ENCODE results near the gene PHLDB2. TPM values are rescaled to one million over a fixed set of nuclear protein-coding genes. Genes with fewer than 3 reads are reported as not detected.

Gene PHLDB2
- total and polyA plus RNA-seq, 10 of the 15 experiments (the other 5 are each of a cell fraction or from before 2014, with no cell fraction given), result 0.03 to 0.67 (median 0.40) TPM

- H3K27ac ChIP-seq (ENCODE audit: control insufficient read depth, insufficient read depth), result no peak overlapping the region
- no peak overlapping the region for H3K4me2 ChIP-seq (ENCODE audit: control insufficient read depth, insufficient read depth)
- no peak overlapping the region for H3K9ac ChIP-seq (ENCODE audit: control insufficient read depth, insufficient read depth, low read length)
- H3K36me3 ChIP-seq (ENCODE audit: control insufficient read depth in 2 of 2, insufficient read depth in 2 of 2, low read length in 1 of 2), result no peaks in the 10 kb centered on the region
- FAIRE-seq (no peak), ATAC-seq (no peak), DNase-seq (ENCODE audit: low read depth, low spot score) (no peak)
- ChIA-PET SMC1A (ENCODE audit: uncharacterized antibody, unreplicated experiment) (interaction anchor here (0.9 to 1.8 kb wide), 4 partner anchors 13 to 76 kb away, joined by 3 to 7 read pairs (median 4); no protein-coding TSS in a partner anchor), RAD21 (ENCODE audit: unreplicated experiment) (no interaction called here), CTCF (interaction anchor here (1.1 to 3.1 kb wide), 6 partner anchors 9 to 176 kb away, joined by 3 to 8 read pairs (median 4); no protein-coding TSS in a partner anchor), POLR2A (no interaction called here)
- H3K9me3 ChIP-seq (replicated peaks; ENCODE audit: control insufficient read depth, insufficient read depth, low read length), result no peaks in the 10 kb centered on the region
- intact Hi-C loops (cut with micrococcal nuclease; ENCODE audit: unreplicated experiment) (no loop called here), in situ Hi-C loops (cut with MboI) (no loop called here)
- H3K27me3 ChIP-seq (replicated peaks in 1 of 2; ENCODE audit: control insufficient read depth in 2 of 2, insufficient read depth in 2 of 2, low read length in 1 of 2), result peaks cover 0 to 1% of the 10 kb centered on the region in 2 experiments; a peak in 1 of 4 replicates
- no peaks in the 10 kb centered on the region for H4K20me1 ChIP-seq (ENCODE audit: control insufficient read depth, insufficient read depth)
- no TSS peak for BruUV-seq (replicated peaks)
- H3K4me1 ChIP-seq (ENCODE audit: control insufficient read depth, insufficient read depth, low read length), result no peaks in the 10 kb centered on the region
- WGBS (ENCODE audit: insufficient coverage, insufficient replicate concordance, low lambda C conversion rate, missing lambda C conversion rate), result 30% methylated on average over 2 of the region's 2 CpGs
- no peaks in the 10 kb centered on the region for H3K79me2 ChIP-seq (ENCODE audit: control insufficient read depth, insufficient read depth, low read length)
- TF ChIP-seq MEF2B (IDR thresholded peaks at IDR 0.05; ENCODE audit: partially characterized antibody, poor library complexity, severe bottlenecking) (no peak), CBFB (IDR thresholded peaks at IDR 0.05; ENCODE audit: low read depth) (no peak), JUNB (IDR thresholded peaks at IDR 0.05) (no peak), NFYA (IDR thresholded peaks at IDR 0.05; ENCODE audit: borderline replicate concordance, low read depth, low read length) (no peak), ZNF274 (IDR thresholded peaks at IDR 0.05; ENCODE audit: insufficient read depth, insufficient read length) (no peak), E4F1 (IDR thresholded peaks at IDR 0.05; ENCODE audit: borderline replicate concordance, partially characterized antibody) (no peak), SIN3A (IDR thresholded peaks at IDR 0.05; ENCODE audit: low read depth, low read length) (no peak), IRF4 (IDR thresholded peaks at IDR 0.05; ENCODE audit: low read depth, low read length) (no peak), SRF (IDR thresholded peaks at IDR 0.05; ENCODE audit: low read depth in 2 of 2, low read length in 2 of 2) (no peak)
- no peak overlapping the region for H2AFZ ChIP-seq (ENCODE audit: control insufficient read depth, low read depth, low read length)
- H3K4me3 ChIP-seq, result no peak overlapping the region
Measured at GRCh38 chr3:111892070-111892469, 33.0 kb downstream of the PHLDB2 start.
